HepG2 (cell line): ENCODE results near the gene ASB14. TPM values are rescaled to one million over a fixed set of nuclear protein-coding genes. Genes with fewer than 3 reads are reported as not detected.

ENCODE experiments used
- ATAC-seq: fragments of 200-7000 bp; cut with Tn5 transposase; 3 replicates; pipeline ENCODE4 v1.9.1; 2020; ENCODE audit warnings: mild to moderate bottlenecking, moderate library complexity
- BruUV-seq: library from RNA; stranded (reverse); fragments of 400-500 nt; replicated peaks from 2 replicates; lab custom pipeline; 2021; lab: Mats Ljungman, UMichigan
- CTCF ChIA-PET: fragments of 300-600 bp; formaldehyde crosslinking; extraction: SDS; loops from one replicate; lab custom pipeline; 2021; ENCODE audit warnings: low total read pairs, inconsistent platforms, low intra/inter-chr PET ratio; lab: Yijun Ruan, JAX
- POLR2A ChIA-PET: fragments of 350-600 bp; sonication (Branson Sonifier 250); formaldehyde crosslinking; loops from one replicate; lab custom pipeline; 2020; ENCODE audit warnings: antibody characterized with exemption, inconsistent platforms; lab: Yijun Ruan, JAX
- DNase-seq: peaks from one replicate; pipeline ENCODE4 v3.0.0-alpha.2; 2015; ENCODE audit warnings: low spot score
- FAIRE-seq: peaks from 3 replicates; lab custom pipeline; 2011; peaks lifted over from hg19 to GRCh38; lab: Jason Lieb, UNC
- H2AFZ ChIP-seq: one replicate; pipeline ENCODE4 v1.6.1; 2011; ENCODE audit warnings: low read length, inconsistent platforms
- H3K27ac ChIP-seq: fragments of 300-600 bp; 3 replicates; pipeline ENCODE4 v1.8.0; 2011; ENCODE audit warnings: mixed run types, mild to moderate bottlenecking, mixed read lengths, low read length, inconsistent platforms; ENCODE audit not compliant: insufficient read depth; ENCODE audit errors: extremely low read length
- H3K27me3 ChIP-seq, 2 experiments: fragments of 200-600 bp in 1 of 2; 2 replicates in 1 of 2; 3 replicates in 1 of 2; pipeline versions ENCODE4 v1.6.0 to v1.8.0; 2011; ENCODE audit warnings: low read length in 2 of 2, mild to moderate bottlenecking in 2 of 2, moderate library complexity in 2 of 2, inconsistent platforms in 1 of 2; ENCODE audit not compliant: insufficient read depth in 2 of 2, control insufficient read depth in 1 of 2
- H3K36me3 ChIP-seq, 2 experiments: fragments of 200-600 bp in 1 of 2; replicated peaks in 1 of 2; 2 replicates in 1 of 2; 3 replicates in 1 of 2; pipeline versions ENCODE4 v1.5.1 to v1.8.0; 2011; ENCODE audit warnings: low read length in 2 of 2, inconsistent platforms in 1 of 2; ENCODE audit not compliant: insufficient read depth in 2 of 2, control insufficient read depth in 1 of 2
- H3K4me1 ChIP-seq: 2 replicates; pipeline ENCODE4 v1.5.1; 2012; ENCODE audit warnings: low read length, inconsistent platforms; ENCODE audit not compliant: insufficient read depth
- H3K4me2 ChIP-seq: 2 replicates; pipeline ENCODE4 v1.6.0; 2011; ENCODE audit warnings: low read depth, low read length, inconsistent platforms
- H3K4me3 ChIP-seq, 3 experiments: fragments of 200-600 bp in 1 of 3; sonication (generic), shearing (Covaris generic) in 1 of 3; replicated peaks in 1 of 3; 2 replicates each; pipeline ENCODE4 v1.5.1; 2011 to 2016; ENCODE audit warnings: low read length in 3 of 3, inconsistent platforms in 2 of 3, low read depth in 2 of 3, mild to moderate bottlenecking in 2 of 3, control low read depth in 1 of 3, mixed read lengths in 1 of 3; ENCODE audit not compliant: insufficient read depth in 1 of 3
- H3K79me2 ChIP-seq: one replicate; pipeline ENCODE4 v1.6.1; 2011; ENCODE audit warnings: low read length, inconsistent platforms; ENCODE audit not compliant: insufficient read depth
- H3K9ac ChIP-seq: 2 replicates; pipeline ENCODE4 v1.6.0; 2011; ENCODE audit warnings: mild to moderate bottlenecking, low read depth, low read length, inconsistent platforms; ENCODE audit not compliant: insufficient read depth
- H3K9me3 ChIP-seq: 2 replicates; pipeline ENCODE4 v1.5.1; 2012; ENCODE audit warnings: mild to moderate bottlenecking, low read length
- H4K20me1 ChIP-seq: 2 replicates; pipeline ENCODE4 v1.6.0; 2011; ENCODE audit warnings: inconsistent platforms, mild to moderate bottlenecking, low read length, moderate library complexity; ENCODE audit not compliant: insufficient read depth
- ADNP ChIP-seq: sonication (generic); formaldehyde crosslinking; IDR thresholded peaks from 2 replicates; pipeline ENCODE4 v1.4.0; 2020; ENCODE audit warnings: missing genetic modification reagents
- DBP ChIP-seq: sonication (generic); formaldehyde crosslinking; IDR thresholded peaks from 2 replicates; pipeline ENCODE4 v1.4.0; 2020; ENCODE audit warnings: missing genetic modification reagents; ENCODE audit errors: not compliant biosample characterization
- GLI4 ChIP-seq: sonication (generic); formaldehyde crosslinking; IDR thresholded peaks from 2 replicates; pipeline ENCODE4 v1.5.1; 2020; ENCODE audit warnings: missing genetic modification reagents, mild to moderate bottlenecking, moderate library complexity, borderline replicate concordance
- KDM5A ChIP-seq: fragments of 200-600 bp; sonication (generic); IDR thresholded peaks from 2 replicates; pipeline ENCODE4 v1.7.0; 2018; ENCODE audit warnings: antibody characterized with exemption, mild to moderate bottlenecking, low read length, borderline replicate concordance
- MYC ChIP-seq: sonication (generic); formaldehyde crosslinking; IDR thresholded peaks from 2 replicates; pipeline ENCODE4 v1.9.0; 2021; ENCODE audit warnings: missing genetic modification reagents, borderline replicate concordance
- NR0B2 ChIP-seq: sonication (generic); formaldehyde crosslinking; IDR thresholded peaks from 2 replicates; pipeline ENCODE4 v1.4.0; 2020; ENCODE audit warnings: mild to moderate bottlenecking, missing genetic modification reagents
- PRPF4 ChIP-seq: fragments of 200-400 bp; formaldehyde crosslinking; IDR thresholded peaks from 2 replicates; pipeline ENCODE4 v1.6.1; 2016; ENCODE audit warnings: low read length, low read depth; ENCODE audit not compliant: poor library complexity, severe bottlenecking
- TFAP4 ChIP-seq: sonication (generic); IDR thresholded peaks from 2 replicates; pipeline ENCODE4 v1.6.1; 2016; ENCODE audit warnings: low read depth, borderline replicate concordance
- TOPORS ChIP-seq: sonication (generic); formaldehyde crosslinking; IDR thresholded peaks from 2 replicates; pipeline ENCODE4 v1.8.0; 2023; ENCODE audit warnings: mild to moderate bottlenecking, missing genetic modification reagents
- ZKSCAN5 ChIP-seq: sonication (generic); formaldehyde crosslinking; IDR thresholded peaks from 2 replicates; pipeline ENCODE4 v1.5.1; 2020; ENCODE audit warnings: mild to moderate bottlenecking, missing genetic modification reagents
- ZNF121 ChIP-seq: sonication (generic); formaldehyde crosslinking; IDR thresholded peaks from 2 replicates; pipeline ENCODE4 v1.5.0; 2020; ENCODE audit warnings: mild to moderate bottlenecking, missing genetic modification reagents
- ZNF746 ChIP-seq: sonication (generic); formaldehyde crosslinking; IDR thresholded peaks from 2 replicates; pipeline ENCODE4 v1.8.0; 2022; ENCODE audit warnings: mild to moderate bottlenecking, missing genetic modification reagents
- WGBS: methylation state at CpG from one replicate; pipeline ENCODE4 v1.1.6; 2017; ENCODE audit warnings: low lambda C conversion rate; 5-methylcytosine and 5-hydroxymethylcytosine counted together
- in situ Hi-C: cut with HindIII; loops from 2 replicates; pipeline ENCODE4 v1.10.0; 2017; ENCODE audit warnings: low pct_unique_long_range_greater_than_20kb; ENCODE audit not compliant: extremely low pct_ligation_motif_present
- intact Hi-C: fragments of 100-400 bp; cut with micrococcal nuclease; formaldehyde crosslinking; loops from one replicate; pipeline ENCODE4 v1.10.0; 2022; ENCODE audit not compliant: unreplicated experiment
- polyA plus RNA-seq, 8 experiments: library from polyadenylated mRNA; depleted of rRNA in 3 of 8; stranded (reverse) in 7 of 8; unstranded in 1 of 8; fragments of >200 nt; fragmentation: Illumina TruSeq in 4 of 8; extraction: Trizol in 4 of 8; gene quantifications; 2 replicates each; pipeline versions ENCODE4 v1.2.1 to v1.2.3, GENCODE V29; 2011 to 2016; ENCODE audit warnings: low read depth in 4 of 8, missing spikeins in 1 of 8, mixed read lengths in 1 of 8; ENCODE audit not compliant: insufficient read depth in 1 of 8
- total RNA-seq, 5 experiments: library from RNA; depleted of rRNA; stranded (reverse); fragments of >200 nt; fragmentation: Illumina TruSeq; extraction: Trizol; gene quantifications; 2 replicates each; pipeline ENCODE4 v1.2.3, GENCODE V29; 2016; ENCODE audit warnings: low read depth in 1 of 5

ASB14 gene
- total and polyA plus RNA-seq, 2 of the 13 experiments (the other 11 are each of a cell fraction or from before 2014, with no cell fraction given), result not detected

- in situ Hi-C loops (no loop called here), intact Hi-C loops (no loop called here)
- WGBS, result 93% methylated on average over 6 of the region's 6 CpGs
- Histone ChIP-seq H2AFZ (no peak overlapping the region), H3K4me1 (no peaks in the 10 kb centered on the region), H3K79me2 (no peaks in the 10 kb centered on the region), H3K27ac (no peak overlapping the region), H3K9me3 (0 out of 2 replicates have a peak, but pooled peaks cover 3% of the 10 kb centered on the region), H3K27me3 (no peaks in the 10 kb centered on the region), H3K4me3 (no peak overlapping the region), H4K20me1 (no peaks in the 10 kb centered on the region), H3K9ac (no peak overlapping the region), H3K36me3 (peaks cover 0 to 7% of the 10 kb centered on the region in 2 experiments; a peak in 3 of 5 replicates), H3K4me2 (no peak overlapping the region)
- FAIRE-seq, result no peak
- ATAC-seq, result no peak
- CTCF ChIA-PET, result no interaction called here
- no TSS peak for BruUV-seq
- DNase-seq, result no peak
- TF ChIP-seq PRPF4 (no peak), KDM5A (no peak), DBP (CRISPR knock-in tag) (no peak), GLI4 (no peak), TFAP4 (no peak), ZKSCAN5 (no peak)
- POLR2A ChIA-PET, result no interaction called here
These were observed 17.6 kb downstream of the ASB14 start for GRCh38 chr3:57274845-57275244.

- Histone ChIP-seq H2AFZ (no peak overlapping the region), H3K36me3 (peaks cover 0 to 37% of the 10 kb centered on the region in 2 experiments; a peak in 3 of 5 replicates), H3K79me2 (no peaks in the 10 kb centered on the region), H3K4me1 (no peaks in the 10 kb centered on the region), H3K27me3 (no peaks in the 10 kb centered on the region), H3K4me2 (no peak overlapping the region), H3K9ac (no peak overlapping the region), H3K4me3 (no peak overlapping the region), H4K20me1 (no peaks in the 10 kb centered on the region), H3K9me3 (no peaks in the 10 kb centered on the region), H3K27ac (no peak overlapping the region)
- intact Hi-C loops, result no loop called here
- no peak for TF ChIP-seq ZNF746
- no peak for TF ChIP-seq ADNP (CRISPR knock-in tag)
- TF ChIP-seq ZNF121 (CRISPR knock-in tag), result no peak
- no peak for TF ChIP-seq TOPORS (CRISPR knock-in tag)
- no peak for TF ChIP-seq NR0B2
- no peak for TF ChIP-seq MYC
- ATAC-seq, result no peak
- CTCF ChIA-PET, result no interaction called here
- WGBS, result 100% methylated on average over 1 of the region's 1 CpG
- DNase-seq, result no peak
- in situ Hi-C loops, result no loop called here
- POLR2A ChIA-PET, result no interaction called here
- no peak for FAIRE-seq
- BruUV-seq, result no TSS peak
These were observed 24.1 kb downstream of the ASB14 start for GRCh38 chr3:57268416-57268815.
